HepG2 (cell line): ENCODE results near the gene ATG9A. TPM values are rescaled to one million over a fixed set of nuclear protein-coding genes. Genes with fewer than 3 reads are reported as not detected.
A peak's percentile ranks its signal among the peaks of the same experiment; 100 is the strongest.

Experiments used
- ESRRA ChIP-seq: sonication (generic); formaldehyde crosslinking; IDR thresholded peaks from 2 replicates; pipeline ENCODE4 v1.5.1; 2020; ENCODE audit warnings: mild to moderate bottlenecking, low read depth, missing genetic modification reagents
- KDM4B ChIP-seq: sonication (generic); formaldehyde crosslinking; IDR thresholded peaks from 2 replicates; pipeline ENCODE4 v1.4.0; 2020; ENCODE audit warnings: missing genetic modification reagents
- NCOA1 ChIP-seq: sonication (generic); formaldehyde crosslinking; IDR thresholded peaks from 2 replicates; pipeline ENCODE4 v1.9.0; 2021; ENCODE audit warnings: missing genetic modification reagents
- NFIC ChIP-seq: IDR thresholded peaks from 2 replicates; pipeline ENCODE4 v1.6.1; 2012; ENCODE audit warnings: mild to moderate bottlenecking, low read length, inconsistent platforms
- POLR2A ChIP-seq, 2 experiments: IDR thresholded peaks; 2 replicates each; pipeline ENCODE4 v1.6.1; 2011; ENCODE audit warnings: low read depth in 2 of 2, low read length in 2 of 2, mild to moderate bottlenecking in 1 of 2, moderate library complexity in 1 of 2; ENCODE audit not compliant: insufficient read depth in 1 of 2
- U2AF1 ChIP-seq: fragments of 200-400 bp; formaldehyde crosslinking; optimal IDR thresholded peaks from 2 replicates; pipeline ENCODE3; 2017; ENCODE audit warnings: mild to moderate bottlenecking, low read depth, low read length
- ZBTB38 ChIP-seq: sonication (generic); formaldehyde crosslinking; IDR thresholded peaks from 2 replicates; pipeline ENCODE4 v1.5.1; 2020; ENCODE audit warnings: mild to moderate bottlenecking, missing genetic modification reagents
- ZMYM2 ChIP-seq: sonication (generic); formaldehyde crosslinking; IDR thresholded peaks from 2 replicates; pipeline ENCODE4 v1.8.0; 2022; ENCODE audit warnings: mild to moderate bottlenecking, missing genetic modification reagents
- ZNF343 ChIP-seq: sonication (generic); formaldehyde crosslinking; IDR thresholded peaks from 2 replicates; pipeline ENCODE4 v1.4.0; 2020; ENCODE audit warnings: mild to moderate bottlenecking, missing genetic modification reagents
- ZNF431 ChIP-seq: sonication (generic); formaldehyde crosslinking; IDR thresholded peaks from 2 replicates; pipeline ENCODE4 v1.9.0; 2022; ENCODE audit warnings: missing genetic modification reagents, low read depth, mild to moderate bottlenecking, borderline replicate concordance
- ZNF703 ChIP-seq: sonication (generic); formaldehyde crosslinking; IDR thresholded peaks from 2 replicates; pipeline ENCODE4 v1.5.1; 2020; ENCODE audit warnings: missing genetic modification reagents, mild to moderate bottlenecking, moderate library complexity, borderline replicate concordance
- ZNF782 ChIP-seq: sonication (generic); formaldehyde crosslinking; IDR thresholded peaks from 2 replicates; pipeline ENCODE4 v1.4.0; 2020; ENCODE audit warnings: missing genetic modification reagents, mild to moderate bottlenecking, borderline replicate concordance
- polyA plus RNA-seq, 8 experiments: library from polyadenylated mRNA; depleted of rRNA in 3 of 8; stranded (reverse) in 7 of 8; unstranded in 1 of 8; fragments of >200 nt; fragmentation: Illumina TruSeq in 4 of 8; extraction: Trizol in 4 of 8; gene quantifications; 2 replicates each; pipeline versions ENCODE4 v1.2.1 to v1.2.3, GENCODE V29; 2011 to 2016; ENCODE audit warnings: low read depth in 4 of 8, missing spikeins in 1 of 8, mixed read lengths in 1 of 8; ENCODE audit not compliant: insufficient read depth in 1 of 8
- total RNA-seq, 5 experiments: library from RNA; depleted of rRNA; stranded (reverse); fragments of >200 nt; fragmentation: Illumina TruSeq; extraction: Trizol; gene quantifications; 2 replicates each; pipeline ENCODE4 v1.2.3, GENCODE V29; 2016; ENCODE audit warnings: low read depth in 1 of 5
- TF ChIP-seq, protein P1 (sequence below): sonication (generic); formaldehyde crosslinking; IDR thresholded peaks from 2 replicates; pipeline ENCODE4 v1.5.0; 2020; ENCODE audit warnings: mild to moderate bottlenecking, missing genetic modification reagents, borderline replicate concordance
- TF ChIP-seq, protein P2 (sequence below): sonication (generic); formaldehyde crosslinking; IDR thresholded peaks from 2 replicates; pipeline ENCODE4 v1.4.0; 2020; ENCODE audit warnings: mild to moderate bottlenecking, low read depth, missing genetic modification reagents
- TF ChIP-seq, protein P3 (sequence below): sonication (generic); formaldehyde crosslinking; IDR thresholded peaks from 2 replicates; pipeline ENCODE4 v1.5.1; 2020; ENCODE audit warnings: mild to moderate bottlenecking, missing genetic modification reagents, borderline replicate concordance

The ATG9A gene
- total and polyA plus RNA-seq, 2 of the 13 experiments (the other 11 are each of a cell fraction or from before 2014, with no cell fraction given) = 35.0 to 131 TPM

DNA sequence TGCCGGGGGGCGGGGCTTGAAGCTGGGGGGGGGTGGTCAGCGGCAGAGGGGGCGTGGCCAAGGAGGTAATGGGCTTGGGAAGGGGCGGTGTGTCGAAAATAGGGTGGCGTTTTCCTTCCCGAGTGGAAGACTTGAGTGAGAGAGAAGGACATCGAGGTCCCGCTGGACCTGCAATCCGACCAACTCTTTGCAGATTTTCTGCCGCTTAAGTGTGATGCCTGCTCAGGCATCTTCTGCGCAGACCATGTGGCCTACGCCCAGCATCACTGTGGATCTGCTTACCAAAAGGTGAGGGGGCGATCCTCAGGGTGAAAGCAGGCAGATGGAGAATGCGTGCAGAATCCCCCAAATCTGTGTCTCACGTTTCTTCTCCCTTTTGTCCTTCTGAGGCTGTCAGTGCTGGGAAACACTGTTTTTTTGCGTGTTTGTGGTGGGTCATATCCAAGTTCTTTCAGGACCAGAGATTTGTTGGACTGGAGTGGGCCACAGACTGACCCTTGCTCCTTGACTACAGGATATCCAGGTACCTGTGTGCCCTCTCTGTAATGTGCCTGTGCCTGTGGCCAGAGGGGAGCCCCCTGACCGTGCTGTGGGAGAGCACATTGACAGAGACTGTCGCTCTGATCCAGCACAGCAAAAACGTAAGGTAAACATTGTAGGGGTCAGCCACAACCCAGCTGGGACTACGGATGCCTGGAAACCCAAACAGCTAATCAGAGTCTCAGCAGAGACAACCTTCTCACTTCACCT is 22.1 kb downstream of the ATG9A start (continued):
- TF ChIP-seq ZMYM2 (CRISPR knock-in tag) (no peak), ZNF703 (CRISPR knock-in tag) (no peak), NFIC (no peak), ZBTB38 (CRISPR knock-in tag) (no peak), ZNF343 (CRISPR knock-in tag) (peak; percentile 15; the same call in 1 of the 2 replicates), ESRRA (CRISPR knock-in tag) (no peak), NCOA1 (CRISPR knock-in tag) (no peak), U2AF1 (peak; percentile 3), ZNF782 (CRISPR knock-in tag) (0 out of 2 replicates have a peak, but pooled peaks have one; percentile 62), POLR2A (IDR thresholded peaks at IDR 0.05; ENCODE audit: insufficient read depth in 1 of 2, low read depth in 2 of 2, low read length in 2 of 2) (0 out of 4 replicates have a peak, but pooled peaks of 1 of the 2 experiments have one; percentile 10), KDM4B (no peak), ZNF431 (CRISPR knock-in tag) (0 out of 2 replicates have a peak, but pooled peaks have one; percentile 8)
- TF ChIP-seq, protein P1, sequence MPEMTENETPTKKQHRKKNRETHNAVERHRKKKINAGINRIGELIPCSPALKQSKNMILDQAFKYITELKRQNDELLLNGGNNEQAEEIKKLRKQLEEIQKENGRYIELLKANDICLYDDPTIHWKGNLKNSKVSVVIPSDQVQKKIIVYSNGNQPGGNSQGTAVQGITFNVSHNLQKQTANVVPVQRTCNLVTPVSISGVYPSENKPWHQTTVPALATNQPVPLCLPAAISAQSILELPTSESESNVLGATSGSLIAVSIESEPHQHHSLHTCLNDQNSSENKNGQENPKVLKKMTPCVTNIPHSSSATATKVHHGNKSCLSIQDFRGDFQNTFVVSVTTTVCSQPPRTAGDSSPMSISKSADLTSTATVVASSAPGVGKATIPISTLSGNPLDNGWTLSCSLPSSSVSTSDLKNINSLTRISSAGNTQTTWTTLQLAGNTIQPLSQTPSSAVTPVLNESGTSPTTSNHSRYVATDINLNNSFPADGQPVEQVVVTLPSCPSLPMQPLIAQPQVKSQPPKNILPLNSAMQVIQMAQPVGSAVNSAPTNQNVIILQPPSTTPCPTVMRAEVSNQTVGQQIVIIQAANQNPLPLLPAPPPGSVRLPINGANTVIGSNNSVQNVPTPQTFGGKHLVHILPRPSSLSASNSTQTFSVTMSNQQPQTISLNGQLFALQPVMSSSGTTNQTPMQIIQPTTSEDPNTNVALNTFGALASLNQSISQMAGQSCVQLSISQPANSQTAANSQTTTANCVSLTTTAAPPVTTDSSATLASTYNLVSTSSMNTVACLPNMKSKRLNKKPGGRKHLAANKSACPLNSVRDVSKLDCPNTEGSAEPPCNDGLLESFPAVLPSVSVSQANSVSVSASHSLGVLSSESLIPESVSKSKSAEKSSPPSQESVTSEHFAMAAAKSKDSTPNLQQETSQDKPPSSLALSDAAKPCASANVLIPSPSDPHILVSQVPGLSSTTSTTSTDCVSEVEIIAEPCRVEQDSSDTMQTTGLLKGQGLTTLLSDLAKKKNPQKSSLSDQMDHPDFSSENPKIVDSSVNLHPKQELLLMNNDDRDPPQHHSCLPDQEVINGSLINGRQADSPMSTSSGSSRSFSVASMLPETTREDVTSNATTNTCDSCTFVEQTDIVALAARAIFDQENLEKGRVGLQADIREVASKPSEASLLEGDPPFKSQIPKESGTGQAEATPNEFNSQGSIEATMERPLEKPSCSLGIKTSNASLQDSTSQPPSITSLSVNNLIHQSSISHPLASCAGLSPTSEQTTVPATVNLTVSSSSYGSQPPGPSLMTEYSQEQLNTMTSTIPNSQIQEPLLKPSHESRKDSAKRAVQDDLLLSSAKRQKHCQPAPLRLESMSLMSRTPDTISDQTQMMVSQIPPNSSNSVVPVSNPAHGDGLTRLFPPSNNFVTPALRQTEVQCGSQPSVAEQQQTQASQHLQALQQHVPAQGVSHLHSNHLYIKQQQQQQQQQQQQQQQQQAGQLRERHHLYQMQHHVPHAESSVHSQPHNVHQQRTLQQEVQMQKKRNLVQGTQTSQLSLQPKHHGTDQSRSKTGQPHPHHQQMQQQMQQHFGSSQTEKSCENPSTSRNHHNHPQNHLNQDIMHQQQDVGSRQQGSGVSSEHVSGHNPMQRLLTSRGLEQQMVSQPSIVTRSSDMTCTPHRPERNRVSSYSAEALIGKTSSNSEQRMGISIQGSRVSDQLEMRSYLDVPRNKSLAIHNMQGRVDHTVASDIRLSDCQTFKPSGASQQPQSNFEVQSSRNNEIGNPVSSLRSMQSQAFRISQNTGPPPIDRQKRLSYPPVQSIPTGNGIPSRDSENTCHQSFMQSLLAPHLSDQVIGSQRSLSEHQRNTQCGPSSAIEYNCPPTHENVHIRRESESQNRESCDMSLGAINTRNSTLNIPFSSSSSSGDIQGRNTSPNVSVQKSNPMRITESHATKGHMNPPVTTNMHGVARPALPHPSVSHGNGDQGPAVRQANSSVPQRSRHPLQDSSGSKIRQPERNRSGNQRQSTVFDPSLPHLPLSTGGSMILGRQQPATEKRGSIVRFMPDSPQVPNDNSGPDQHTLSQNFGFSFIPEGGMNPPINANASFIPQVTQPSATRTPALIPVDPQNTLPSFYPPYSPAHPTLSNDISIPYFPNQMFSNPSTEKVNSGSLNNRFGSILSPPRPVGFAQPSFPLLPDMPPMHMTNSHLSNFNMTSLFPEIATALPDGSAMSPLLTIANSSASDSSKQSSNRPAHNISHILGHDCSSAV = no peak
- TF ChIP-seq, protein P2, sequence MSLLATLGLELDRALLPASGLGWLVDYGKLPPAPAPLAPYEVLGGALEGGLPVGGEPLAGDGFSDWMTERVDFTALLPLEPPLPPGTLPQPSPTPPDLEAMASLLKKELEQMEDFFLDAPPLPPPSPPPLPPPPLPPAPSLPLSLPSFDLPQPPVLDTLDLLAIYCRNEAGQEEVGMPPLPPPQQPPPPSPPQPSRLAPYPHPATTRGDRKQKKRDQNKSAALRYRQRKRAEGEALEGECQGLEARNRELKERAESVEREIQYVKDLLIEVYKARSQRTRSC = peak; percentile 84; the same call in 1 of the 2 replicates
- TF ChIP-seq, protein P3, sequence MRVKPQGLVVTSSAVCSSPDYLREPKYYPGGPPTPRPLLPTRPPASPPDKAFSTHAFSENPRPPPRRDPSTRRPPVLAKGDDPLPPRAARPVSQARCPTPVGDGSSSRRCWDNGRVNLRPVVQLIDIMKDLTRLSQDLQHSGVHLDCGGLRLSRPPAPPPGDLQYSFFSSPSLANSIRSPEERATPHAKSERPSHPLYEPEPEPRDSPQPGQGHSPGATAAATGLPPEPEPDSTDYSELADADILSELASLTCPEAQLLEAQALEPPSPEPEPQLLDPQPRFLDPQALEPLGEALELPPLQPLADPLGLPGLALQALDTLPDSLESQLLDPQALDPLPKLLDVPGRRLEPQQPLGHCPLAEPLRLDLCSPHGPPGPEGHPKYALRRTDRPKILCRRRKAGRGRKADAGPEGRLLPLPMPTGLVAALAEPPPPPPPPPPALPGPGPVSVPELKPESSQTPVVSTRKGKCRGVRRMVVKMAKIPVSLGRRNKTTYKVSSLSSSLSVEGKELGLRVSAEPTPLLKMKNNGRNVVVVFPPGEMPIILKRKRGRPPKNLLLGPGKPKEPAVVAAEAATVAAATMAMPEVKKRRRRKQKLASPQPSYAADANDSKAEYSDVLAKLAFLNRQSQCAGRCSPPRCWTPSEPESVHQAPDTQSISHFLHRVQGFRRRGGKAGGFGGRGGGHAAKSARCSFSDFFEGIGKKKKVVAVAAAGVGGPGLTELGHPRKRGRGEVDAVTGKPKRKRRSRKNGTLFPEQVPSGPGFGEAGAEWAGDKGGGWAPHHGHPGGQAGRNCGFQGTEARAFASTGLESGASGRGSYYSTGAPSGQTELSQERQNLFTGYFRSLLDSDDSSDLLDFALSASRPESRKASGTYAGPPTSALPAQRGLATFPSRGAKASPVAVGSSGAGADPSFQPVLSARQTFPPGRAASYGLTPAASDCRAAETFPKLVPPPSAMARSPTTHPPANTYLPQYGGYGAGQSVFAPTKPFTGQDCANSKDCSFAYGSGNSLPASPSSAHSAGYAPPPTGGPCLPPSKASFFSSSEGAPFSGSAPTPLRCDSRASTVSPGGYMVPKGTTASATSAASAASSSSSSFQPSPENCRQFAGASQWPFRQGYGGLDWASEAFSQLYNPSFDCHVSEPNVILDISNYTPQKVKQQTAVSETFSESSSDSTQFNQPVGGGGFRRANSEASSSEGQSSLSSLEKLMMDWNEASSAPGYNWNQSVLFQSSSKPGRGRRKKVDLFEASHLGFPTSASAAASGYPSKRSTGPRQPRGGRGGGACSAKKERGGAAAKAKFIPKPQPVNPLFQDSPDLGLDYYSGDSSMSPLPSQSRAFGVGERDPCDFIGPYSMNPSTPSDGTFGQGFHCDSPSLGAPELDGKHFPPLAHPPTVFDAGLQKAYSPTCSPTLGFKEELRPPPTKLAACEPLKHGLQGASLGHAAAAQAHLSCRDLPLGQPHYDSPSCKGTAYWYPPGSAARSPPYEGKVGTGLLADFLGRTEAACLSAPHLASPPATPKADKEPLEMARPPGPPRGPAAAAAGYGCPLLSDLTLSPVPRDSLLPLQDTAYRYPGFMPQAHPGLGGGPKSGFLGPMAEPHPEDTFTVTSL (CRISPR knock-in tag) = no peak
